Keratinocyte (primary cell): ENCODE measurements around the gene HABP4.

Source experiments
- CTCF ChIP-seq, 3 experiments: IDR thresholded peaks in 1 of 3; conservative IDR thresholded peaks in 1 of 3; optimal IDR thresholded peaks in 1 of 3; 2 replicates in 2 of 3; 3 replicates in 1 of 3; pipeline versions ENCODE3 to v1.5.1; 2011; ENCODE audit warnings: low read length in 3 of 3, mild to moderate bottlenecking in 3 of 3, moderate library complexity in 2 of 3, control low read depth in 1 of 3, inconsistent platforms in 1 of 3; ENCODE audit not compliant: insufficient read depth in 2 of 3; ENCODE audit errors: extremely low read depth in 1 of 3
- EZH2 ChIP-seq: IDR thresholded peaks from one replicate; pipeline ENCODE4 v1.6.1; 2012; ENCODE audit warnings: inconsistent platforms, mild to moderate bottlenecking, low read length, moderate library complexity

GRCh38 chr9:96513622-96514021 is 63.7 kb downstream of the HABP4 start:
- TF ChIP-seq CTCF (optimal IDR thresholded peaks at IDR 0.05 in 1 of 3, IDR thresholded peaks at IDR 0.05 in 1 of 3, conservative IDR thresholded peaks at IDR 0.05 in 1 of 3; ENCODE audit: extremely low read depth in 1 of 3, insufficient read depth in 2 of 3, low read length in 3 of 3), result no peak
- TF ChIP-seq EZH2, result no peak
